Inflammatory macrophage (primary cell): ENCODE data around the gene CELSR1.
A peak's percentile ranks its signal among the peaks of the same experiment; 100 is the strongest.

ENCODE experiments used
- DNase-seq, 2 donors: peaks; one replicate each; pipeline ENCODE4 v3.0.0-alpha.2; 2020 to 2022

The CELSR1 gene

GRCh38 chr22:46551321-46551720 lies 13.9 kb upstream of the CELSR1 start:
- no peak for DNase-seq

- DNase-seq: no peak
Measured at GRCh38 chr22:46549971-46550641, 12.7 kb upstream of the CELSR1 start.

GRCh38 chr22:46549563-46549840 lies 12.1 kb upstream of the CELSR1 start:
- no peak for DNase-seq

GRCh38 chr22:46547883-46548244 lies 10.4 kb upstream of the CELSR1 start:
- peak; percentile 93 to 94 for DNase-seq

- no peak for DNase-seq
Measured at GRCh38 chr22:46547179-46547882, 9.9 kb upstream of the CELSR1 start.

GRCh38 chr22:46546466-46547178 lies 9.2 kb upstream of the CELSR1 start:
- DNase-seq: no peak

GRCh38 chr22:46545086-46545792 lies 7.8 kb upstream of the CELSR1 start:
- DNase-seq: peak; percentile 52 to 77

GRCh38 chr22:46542011-46542985 lies 4.9 kb upstream of the CELSR1 start:
- DNase-seq: peak; percentile 75 to 76

GRCh38 chr22:46541536-46541935 lies 4.1 kb upstream of the CELSR1 start:
- no peak for DNase-seq

- no peak for DNase-seq
Measured at GRCh38 chr22:46540874-46541273, 3.5 kb upstream of the CELSR1 start.

GRCh38 chr22:46539169-46539568 lies 1.7 kb upstream of the CELSR1 start:
- no peak for DNase-seq

GRCh38 chr22:46538814-46539160 lies 1.4 kb upstream of the CELSR1 start:
- DNase-seq: peak; percentile 78 to 92

GRCh38 chr22:46537946-46538813 lies 760 bp upstream of the CELSR1 start:
- peak; percentile 40 to 53 for DNase-seq

GRCh38 chr22:46536537-46537224 lies 739 bp downstream of the CELSR1 start:
- DNase-seq: peak in 1 of 2 donors; percentile 30

GRCh38 chr22:46535876-46536536 lies 1.4 kb downstream of the CELSR1 start:
- DNase-seq: no peak

- no peak for DNase-seq
Measured at GRCh38 chr22:46534901-46535630, 2.4 kb downstream of the CELSR1 start.

- DNase-seq: no peak
Measured at GRCh38 chr22:46534177-46534776, 3.1 kb downstream of the CELSR1 start.

- no peak for DNase-seq
Measured at GRCh38 chr22:46533070-46533833, 4.2 kb downstream of the CELSR1 start.
